ENCODE results near the gene TAB3. TPM values are rescaled to one million over a fixed set of nuclear protein-coding genes. Genes with fewer than 3 reads are reported as not detected.

Gene TAB3
- total RNA-seq, 4 donors from 2014 or later = 9.7 to 25.8 (median 19.2) TPM

- TF ChIP-seq CTCF (IDR thresholded peaks at IDR 0.05 in 4 of 5, conservative IDR thresholded peaks at IDR 0.05 in 1 of 5) (no peak), POLR2A (IDR thresholded peaks at IDR 0.05) (no peak)
- DNase-seq (no peak), ATAC-seq (no peak)
- no peak overlapping the region for H3K4me3 ChIP-seq
- intact Hi-C loops (cut with DNase I; ENCODE audit: low total_unique reads) (no loop called here), in situ Hi-C loops (cut with MboI; ENCODE audit: low sequenced_read_pairs in 4 of 4) (no loop called here)
- no peaks in the 10 kb centered on the region for H3K27me3 ChIP-seq
- no peaks in the 10 kb centered on the region for H3K36me3 ChIP-seq
- no peak overlapping the region for H3K27ac ChIP-seq
- H3K9me3 ChIP-seq = no peaks in the 10 kb centered on the region
- no peaks in the 10 kb centered on the region for H3K4me1 ChIP-seq
Observed at GRCh38 chrX:30876367-30876766, 12.7 kb downstream of the TAB3 start.

- no peak for ATAC-seq
- Histone ChIP-seq H3K27me3 (no peaks in the 10 kb centered on the region), H3K9me3 (no peaks in the 10 kb centered on the region), H3K4me1 (no peaks in the 10 kb centered on the region), H3K27ac (no peak overlapping the region), H3K4me3 (no peak overlapping the region), H3K36me3 (no peaks in the 10 kb centered on the region)
- in situ Hi-C loops (cut with MboI; ENCODE audit: low sequenced_read_pairs in 4 of 4) = no loop called here
- DNase-seq = no peak
- TF ChIP-seq CTCF (IDR thresholded peaks at IDR 0.05 in 4 of 5, conservative IDR thresholded peaks at IDR 0.05 in 1 of 5) (no peak), POLR2A (IDR thresholded peaks at IDR 0.05) (no peak)
- intact Hi-C loops (cut with DNase I; ENCODE audit: low total_unique reads) = no loop called here
Observed at GRCh38 chrX:30875957-30876356, 13.1 kb downstream of the TAB3 start.

GRCh38 chrX:30874851-30875250 is 14.2 kb downstream of the TAB3 start:
- H3K27me3 ChIP-seq = no peaks in the 10 kb centered on the region
- no peak overlapping the region for H3K27ac ChIP-seq
- no peak overlapping the region for H3K4me3 ChIP-seq
- no peaks in the 10 kb centered on the region for H3K9me3 ChIP-seq
- intact Hi-C loops (cut with DNase I; ENCODE audit: low total_unique reads) = no loop called here
- ATAC-seq (no peak), DNase-seq (no peak)
- no peaks in the 10 kb centered on the region for H3K4me1 ChIP-seq
- in situ Hi-C loops (cut with MboI; ENCODE audit: low sequenced_read_pairs in 4 of 4) = no loop called here
- TF ChIP-seq CTCF (IDR thresholded peaks at IDR 0.05 in 4 of 5, conservative IDR thresholded peaks at IDR 0.05 in 1 of 5) (no peak), POLR2A (IDR thresholded peaks at IDR 0.05) (no peak)
- H3K36me3 ChIP-seq = no peaks in the 10 kb centered on the region

GRCh38 chrX:30870572-30870971 is 18.5 kb downstream of the TAB3 start:
- DNase-seq (no peak), ATAC-seq (no peak)
- intact Hi-C loops (cut with DNase I; ENCODE audit: low total_unique reads) (no loop called here), in situ Hi-C loops (cut with MboI; ENCODE audit: low sequenced_read_pairs in 4 of 4) (no loop called here)
- no peaks in the 10 kb centered on the region for H3K9me3 ChIP-seq
- H3K4me3 ChIP-seq = no peak overlapping the region
- H3K4me1 ChIP-seq = no peaks in the 10 kb centered on the region
- H3K27me3 ChIP-seq = no peaks in the 10 kb centered on the region
- no peak for TF ChIP-seq CTCF (IDR thresholded peaks at IDR 0.05 in 4 of 5, conservative IDR thresholded peaks at IDR 0.05 in 1 of 5)
- no peak for TF ChIP-seq POLR2A (IDR thresholded peaks at IDR 0.05)
- H3K27ac ChIP-seq = no peak overlapping the region
- H3K36me3 ChIP-seq = no peaks in the 10 kb centered on the region

- DNase-seq = no peak
- H3K27ac ChIP-seq = no peak overlapping the region
Observed at GRCh38 chrX:30865612-30866011, 23.4 kb downstream of the TAB3 start.

More at GRCh38 chrX:30865612-30866011, 23.4 kb downstream of the TAB3 start:
- Histone ChIP-seq H3K9me3 (no peaks in the 10 kb centered on the region), H3K4me1 (no peaks in the 10 kb centered on the region), H3K36me3 (no peaks in the 10 kb centered on the region), H3K4me3 (no peak overlapping the region), H3K27me3 (no peaks in the 10 kb centered on the region)
- in situ Hi-C loops (cut with MboI; ENCODE audit: low sequenced_read_pairs in 4 of 4) (no loop called here), intact Hi-C loops (cut with DNase I; ENCODE audit: low total_unique reads) (no loop called here)
- TF ChIP-seq CTCF (IDR thresholded peaks at IDR 0.05 in 4 of 5, conservative IDR thresholded peaks at IDR 0.05 in 1 of 5) (no peak), POLR2A (IDR thresholded peaks at IDR 0.05) (no peak)
- ATAC-seq = no peak

Measured in gastrocnemius medialis (tissue), 4 donors.